ENCODE measurements around the gene LIMS1.
"Not testable (repeated sequence)": the region's sequence is repeated elsewhere in the genome, so short reads cannot be mapped to it uniquely, and the experiment has no call there.

Gene LIMS1

DNA sequence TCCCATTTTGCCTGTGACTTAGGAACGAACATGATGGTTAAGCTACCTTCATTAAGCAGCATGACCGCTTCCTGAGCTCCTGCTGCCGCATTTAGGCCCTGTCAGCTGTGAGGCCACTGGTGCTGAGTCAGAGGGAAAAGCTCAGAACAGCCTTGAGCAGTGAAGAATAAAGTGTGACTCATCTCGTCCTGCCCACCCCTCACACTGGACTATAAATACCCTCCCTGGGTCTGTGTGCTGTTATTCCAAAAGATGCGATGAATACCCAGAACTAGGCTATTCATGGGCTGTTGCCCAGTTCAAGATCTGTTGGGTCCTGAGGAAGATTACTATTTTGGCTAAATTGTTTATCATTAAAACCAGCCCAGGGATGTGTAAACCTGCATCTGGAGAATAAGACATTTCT, 127.9 kb downstream of the LIMS1 start:
- not testable (repeated sequence) for H3K36me3 ChIP-seq (ENCODE audit: low read length); H3K27me3 ChIP-seq (ENCODE audit: low read length); H3K4me3 ChIP-seq (ENCODE audit: insufficient read depth, low read length, poor library complexity, severe bottlenecking); H3K9me2 ChIP-seq (replicated peaks; ENCODE audit: insufficient read depth, low read length); H3K9ac ChIP-seq (ENCODE audit: low read length); H4K20me1 ChIP-seq (ENCODE audit: low read depth, low read length); H3K9me3 ChIP-seq (ENCODE audit: insufficient read depth, low read length); H3K79me2 ChIP-seq (ENCODE audit: insufficient read depth, low read length); H3F3A ChIP-seq (ENCODE audit: insufficient read depth); H3K27ac ChIP-seq (ENCODE audit: low read depth, low read length); H3K4me2 ChIP-seq (ENCODE audit: low read depth, low read length, poor library complexity, severe bottlenecking); H2AFZ ChIP-seq (ENCODE audit: low read depth, low read length, severe bottlenecking)

DNA sequence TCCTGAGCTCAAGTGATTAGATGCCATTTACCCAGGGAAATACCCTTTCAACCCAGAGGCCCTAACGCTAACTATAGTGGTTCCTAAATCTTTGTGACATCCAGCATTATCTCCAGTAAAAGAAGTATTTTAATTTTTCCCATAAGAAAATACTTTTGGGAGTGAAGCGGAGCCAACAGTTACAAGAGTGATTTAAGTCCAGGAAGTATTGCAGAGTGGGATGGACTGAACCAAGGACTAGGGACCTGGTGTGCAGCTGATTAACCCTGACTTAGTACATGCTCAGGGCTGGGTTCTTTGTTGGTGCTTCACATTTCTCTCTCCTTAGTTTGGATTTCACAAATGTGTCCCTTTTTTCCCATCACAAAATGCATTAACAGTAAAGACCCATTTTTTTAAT, 129.1 kb downstream of the LIMS1 start:
- not testable (repeated sequence) for H3K27ac ChIP-seq (ENCODE audit: low read depth, low read length); H3K4me3 ChIP-seq (ENCODE audit: insufficient read depth, low read length, poor library complexity, severe bottlenecking); H3K9me3 ChIP-seq (ENCODE audit: insufficient read depth, low read length); H3K9ac ChIP-seq (ENCODE audit: low read length); H4K20me1 ChIP-seq (ENCODE audit: low read depth, low read length); H3K27me3 ChIP-seq (ENCODE audit: low read length); H3K79me2 ChIP-seq (ENCODE audit: insufficient read depth, low read length); H3K36me3 ChIP-seq (ENCODE audit: low read length); H3K9me2 ChIP-seq (replicated peaks; ENCODE audit: insufficient read depth, low read length); H3K4me2 ChIP-seq (ENCODE audit: low read depth, low read length, poor library complexity, severe bottlenecking); H2AFZ ChIP-seq (ENCODE audit: low read depth, low read length, severe bottlenecking); H3F3A ChIP-seq (ENCODE audit: insufficient read depth)

DNA sequence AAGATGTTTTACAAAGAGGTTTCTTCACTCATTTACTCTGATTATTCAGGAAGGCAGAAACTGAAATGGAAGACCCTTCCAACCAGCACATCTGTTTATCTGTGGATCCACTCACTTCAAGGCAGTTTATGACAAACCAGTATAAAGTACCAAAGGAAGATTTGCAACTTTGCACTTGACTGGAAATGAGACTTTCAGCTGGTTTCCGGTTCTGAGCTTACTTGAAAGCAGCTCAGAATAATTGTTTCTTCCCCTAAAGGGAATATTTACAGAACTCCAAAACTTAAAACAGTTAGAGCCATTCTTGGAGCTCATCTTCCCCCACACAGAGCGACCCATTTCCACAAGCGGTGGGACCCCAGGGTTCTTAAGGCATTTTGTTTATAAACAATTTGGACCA, 129.8 kb downstream of the LIMS1 start:
- H3F3A ChIP-seq (ENCODE audit: insufficient read depth); H3K36me3 ChIP-seq (ENCODE audit: low read length); H3K79me2 ChIP-seq (ENCODE audit: insufficient read depth, low read length); H3K27me3 ChIP-seq (ENCODE audit: low read length); H3K27ac ChIP-seq (ENCODE audit: low read depth, low read length); H3K4me2 ChIP-seq (ENCODE audit: low read depth, low read length, poor library complexity, severe bottlenecking); H3K9me2 ChIP-seq (replicated peaks; ENCODE audit: insufficient read depth, low read length); H3K4me3 ChIP-seq (ENCODE audit: insufficient read depth, low read length, poor library complexity, severe bottlenecking); H4K20me1 ChIP-seq (ENCODE audit: low read depth, low read length); H2AFZ ChIP-seq (ENCODE audit: low read depth, low read length, severe bottlenecking); H3K9me3 ChIP-seq (ENCODE audit: insufficient read depth, low read length); H3K9ac ChIP-seq (ENCODE audit: low read length): not testable (repeated sequence)

DNA sequence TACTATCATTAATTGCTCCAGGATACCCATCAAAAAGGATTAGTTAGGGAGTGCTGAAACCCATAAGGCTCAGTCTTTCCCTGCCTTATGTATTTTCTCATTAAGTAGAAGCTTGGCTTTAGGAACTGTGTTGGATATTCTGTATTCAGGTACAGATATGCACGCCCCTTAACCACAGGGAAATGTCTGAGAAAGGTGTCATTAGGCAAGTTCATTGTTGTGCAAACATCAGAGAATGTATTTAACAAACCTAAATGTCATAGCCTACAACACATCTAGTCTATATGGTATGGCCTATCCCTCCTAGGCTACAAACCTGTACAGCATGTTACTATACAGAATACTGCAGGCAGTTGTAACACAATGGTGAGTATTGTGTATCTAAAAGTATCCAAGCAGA, 130.7 kb downstream of the LIMS1 start:
- H3K4me2 ChIP-seq (ENCODE audit: low read depth, low read length, poor library complexity, severe bottlenecking); H3K9ac ChIP-seq (ENCODE audit: low read length); H3K9me2 ChIP-seq (replicated peaks; ENCODE audit: insufficient read depth, low read length): not testable (repeated sequence)

DNA sequence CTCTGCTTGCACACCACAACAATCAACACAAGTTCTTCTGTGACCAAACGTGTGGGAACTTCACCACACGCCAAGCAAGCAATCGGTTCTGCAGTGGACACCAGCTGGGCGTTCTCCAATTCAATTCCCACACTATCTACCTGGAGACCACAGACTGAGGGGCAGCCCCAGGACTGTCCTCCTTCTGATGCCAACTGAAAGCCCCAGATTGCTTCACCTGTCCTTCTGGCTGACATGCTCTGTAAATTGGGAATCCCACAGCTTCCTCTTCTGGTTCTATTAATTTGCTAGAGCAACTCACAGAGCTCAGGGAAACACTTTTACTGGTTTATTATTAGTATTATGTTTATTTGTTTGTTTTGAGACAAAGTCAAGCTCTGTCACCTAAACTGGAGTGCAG, 131.7 kb downstream of the LIMS1 start:
- H3K9me2 ChIP-seq (replicated peaks; ENCODE audit: insufficient read depth, low read length); H3F3A ChIP-seq (ENCODE audit: insufficient read depth): not testable (repeated sequence)

More for the DNA sequence above, 130.7 kb downstream of the LIMS1 start:
- not testable (repeated sequence) for H3K79me2 ChIP-seq (ENCODE audit: insufficient read depth, low read length); H3K27me3 ChIP-seq (ENCODE audit: low read length); H3K36me3 ChIP-seq (ENCODE audit: low read length); H3K27ac ChIP-seq (ENCODE audit: low read depth, low read length); H3K4me3 ChIP-seq (ENCODE audit: insufficient read depth, low read length, poor library complexity, severe bottlenecking); H2AFZ ChIP-seq (ENCODE audit: low read depth, low read length, severe bottlenecking); H3F3A ChIP-seq (ENCODE audit: insufficient read depth); H4K20me1 ChIP-seq (ENCODE audit: low read depth, low read length); H3K9me3 ChIP-seq (ENCODE audit: insufficient read depth, low read length)

DNA sequence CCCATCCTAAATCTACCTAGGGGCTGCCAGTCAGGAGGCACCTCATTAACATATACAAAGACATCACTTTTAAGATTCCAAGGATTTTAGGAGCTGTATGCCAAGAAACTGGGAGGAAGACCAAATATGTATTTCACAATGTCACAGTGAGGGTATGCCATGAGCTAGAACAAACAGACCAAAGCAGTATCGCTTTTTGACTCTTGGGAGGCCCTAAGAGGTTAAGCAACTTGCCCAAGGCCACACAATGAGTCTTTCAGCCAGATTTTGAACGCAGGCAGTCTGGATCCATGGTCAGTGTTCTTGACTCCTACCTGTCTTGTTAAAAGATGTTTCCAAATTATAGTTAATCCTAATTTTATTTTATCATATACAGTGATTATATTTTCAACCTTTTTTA, 132.9 kb downstream of the LIMS1 start:
- not testable (repeated sequence) for H3K9ac ChIP-seq (ENCODE audit: low read length); H3K9me2 ChIP-seq (replicated peaks; ENCODE audit: insufficient read depth, low read length); H3K4me2 ChIP-seq (ENCODE audit: low read depth, low read length, poor library complexity, severe bottlenecking); H3F3A ChIP-seq (ENCODE audit: insufficient read depth); H3K9me3 ChIP-seq (ENCODE audit: insufficient read depth, low read length); H3K27ac ChIP-seq (ENCODE audit: low read depth, low read length); H2AFZ ChIP-seq (ENCODE audit: low read depth, low read length, severe bottlenecking); H4K20me1 ChIP-seq (ENCODE audit: low read depth, low read length); H3K36me3 ChIP-seq (ENCODE audit: low read length); H3K4me3 ChIP-seq (ENCODE audit: insufficient read depth, low read length, poor library complexity, severe bottlenecking); H3K27me3 ChIP-seq (ENCODE audit: low read length); H3K79me2 ChIP-seq (ENCODE audit: insufficient read depth, low read length)

More for the DNA sequence above, 131.7 kb downstream of the LIMS1 start:
- H2AFZ ChIP-seq (ENCODE audit: low read depth, low read length, severe bottlenecking); H3K27ac ChIP-seq (ENCODE audit: low read depth, low read length); H3K79me2 ChIP-seq (ENCODE audit: insufficient read depth, low read length); H3K36me3 ChIP-seq (ENCODE audit: low read length); H3K4me3 ChIP-seq (ENCODE audit: insufficient read depth, low read length, poor library complexity, severe bottlenecking); H3K4me2 ChIP-seq (ENCODE audit: low read depth, low read length, poor library complexity, severe bottlenecking); H3K27me3 ChIP-seq (ENCODE audit: low read length); H4K20me1 ChIP-seq (ENCODE audit: low read depth, low read length); H3K9ac ChIP-seq (ENCODE audit: low read length); H3K9me3 ChIP-seq (ENCODE audit: insufficient read depth, low read length): not testable (repeated sequence)

DNA sequence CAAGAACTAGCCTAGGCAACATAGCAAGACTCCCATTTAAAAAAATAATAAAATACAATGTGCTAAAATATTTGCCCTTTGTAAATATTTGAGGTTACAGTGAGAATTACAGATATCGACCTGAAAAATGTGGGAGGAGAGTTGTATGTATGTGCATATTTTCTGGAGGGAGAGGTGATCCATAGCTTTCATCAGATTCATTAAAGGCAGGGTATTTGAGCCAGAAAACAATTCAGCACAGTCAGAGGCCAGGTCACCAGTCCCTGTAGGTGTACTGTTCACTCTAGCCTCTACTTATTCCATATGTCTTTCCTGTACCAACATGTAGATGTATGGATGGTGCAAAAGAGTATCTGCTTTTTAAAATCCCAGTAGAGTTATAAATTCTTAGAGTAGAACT, 136.0 kb downstream of the LIMS1 start:
- H3K9me3 ChIP-seq (ENCODE audit: insufficient read depth, low read length); H3K4me2 ChIP-seq (ENCODE audit: low read depth, low read length, poor library complexity, severe bottlenecking); H3K79me2 ChIP-seq (ENCODE audit: insufficient read depth, low read length); H3K27ac ChIP-seq (ENCODE audit: low read depth, low read length); H3K9ac ChIP-seq (ENCODE audit: low read length); H3K27me3 ChIP-seq (ENCODE audit: low read length); H3K9me2 ChIP-seq (replicated peaks; ENCODE audit: insufficient read depth, low read length); H4K20me1 ChIP-seq (ENCODE audit: low read depth, low read length); H3F3A ChIP-seq (ENCODE audit: insufficient read depth); H2AFZ ChIP-seq (ENCODE audit: low read depth, low read length, severe bottlenecking); H3K36me3 ChIP-seq (ENCODE audit: low read length); H3K4me3 ChIP-seq (ENCODE audit: insufficient read depth, low read length, poor library complexity, severe bottlenecking): not testable (repeated sequence)

DNA sequence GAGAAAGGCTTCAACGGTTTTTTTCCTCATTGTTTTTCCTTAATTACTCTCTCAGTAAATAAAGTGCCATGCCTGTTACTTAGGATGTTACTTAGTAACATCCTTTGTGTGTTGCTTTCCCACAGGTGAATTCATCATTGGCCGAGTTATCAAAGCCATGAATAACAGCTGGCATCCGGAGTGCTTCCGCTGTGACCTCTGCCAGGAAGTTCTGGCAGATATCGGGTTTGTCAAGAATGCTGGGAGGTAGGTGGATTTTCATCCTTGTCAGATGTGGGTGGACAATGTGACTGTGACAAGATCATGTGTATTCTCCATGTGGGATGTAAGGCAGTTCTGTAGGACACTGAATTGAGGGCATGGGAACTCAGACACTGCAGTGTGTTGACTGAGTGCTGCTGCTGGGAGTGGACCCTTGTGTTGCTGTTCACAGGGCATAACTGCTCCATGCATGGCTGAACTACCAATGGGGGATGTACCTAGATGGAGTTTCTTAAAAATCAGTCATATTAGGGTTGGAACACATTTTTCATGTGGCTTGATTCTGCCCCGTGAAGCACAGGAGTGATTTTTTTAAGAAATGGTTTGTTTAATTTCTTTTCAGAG, 138.0 kb downstream of the LIMS1 start:
- not testable (repeated sequence) for H3K79me2 ChIP-seq (ENCODE audit: insufficient read depth, low read length)

More for the DNA sequence above, 138.0 kb downstream of the LIMS1 start:
- not testable (repeated sequence) for H3K4me3 ChIP-seq (ENCODE audit: insufficient read depth, low read length, poor library complexity, severe bottlenecking); H3K9me3 ChIP-seq (ENCODE audit: insufficient read depth, low read length); H3K27ac ChIP-seq (ENCODE audit: low read depth, low read length); H3K36me3 ChIP-seq (ENCODE audit: low read length); H4K20me1 ChIP-seq (ENCODE audit: low read depth, low read length); H3K9ac ChIP-seq (ENCODE audit: low read length); H3K4me2 ChIP-seq (ENCODE audit: low read depth, low read length, poor library complexity, severe bottlenecking); H3F3A ChIP-seq (ENCODE audit: insufficient read depth); H2AFZ ChIP-seq (ENCODE audit: low read depth, low read length, severe bottlenecking); H3K9me2 ChIP-seq (replicated peaks; ENCODE audit: insufficient read depth, low read length); H3K27me3 ChIP-seq (ENCODE audit: low read length)

Measured in SU-DHL-6 (cell line).